Gastrocnemius medialis (tissue), 4 donors: ENCODE data around the gene TMEM92.

Source experiments
- CTCF ChIP-seq, 5 experiments: fragments of 450-650 bp in 3 of 5; fragments of 200-600 bp in 2 of 5; sonication (generic) in 2 of 5; IDR thresholded peaks in 4 of 5; conservative IDR thresholded peaks in 1 of 5; 1 replicate in 4 of 5; 2 replicates in 1 of 5; pipeline ENCODE4 v1.5.1; 2016 to 2019; ENCODE audit warnings: antibody characterized with exemption in 5 of 5, mild to moderate bottlenecking in 3 of 5, moderate library complexity in 3 of 5
- POLR2A ChIP-seq, 2 donors: fragments of 450-650 bp; IDR thresholded peaks; one replicate each; pipeline ENCODE4 v1.6.1; 2017; ENCODE audit warnings: antibody characterized with exemption in 2 of 2, mild to moderate bottlenecking in 2 of 2, moderate library complexity in 2 of 2

GRCh38 chr17:50288306-50288705 lies 14.0 kb downstream of the TMEM92 start:
- no peak for TF ChIP-seq CTCF (IDR thresholded peaks at IDR 0.05 in 4 of 5, conservative IDR thresholded peaks at IDR 0.05 in 1 of 5)
- no peak for TF ChIP-seq POLR2A (IDR thresholded peaks at IDR 0.05)
